ENCODE data around the gene EPHA4.

The EPHA4 gene

DNA sequence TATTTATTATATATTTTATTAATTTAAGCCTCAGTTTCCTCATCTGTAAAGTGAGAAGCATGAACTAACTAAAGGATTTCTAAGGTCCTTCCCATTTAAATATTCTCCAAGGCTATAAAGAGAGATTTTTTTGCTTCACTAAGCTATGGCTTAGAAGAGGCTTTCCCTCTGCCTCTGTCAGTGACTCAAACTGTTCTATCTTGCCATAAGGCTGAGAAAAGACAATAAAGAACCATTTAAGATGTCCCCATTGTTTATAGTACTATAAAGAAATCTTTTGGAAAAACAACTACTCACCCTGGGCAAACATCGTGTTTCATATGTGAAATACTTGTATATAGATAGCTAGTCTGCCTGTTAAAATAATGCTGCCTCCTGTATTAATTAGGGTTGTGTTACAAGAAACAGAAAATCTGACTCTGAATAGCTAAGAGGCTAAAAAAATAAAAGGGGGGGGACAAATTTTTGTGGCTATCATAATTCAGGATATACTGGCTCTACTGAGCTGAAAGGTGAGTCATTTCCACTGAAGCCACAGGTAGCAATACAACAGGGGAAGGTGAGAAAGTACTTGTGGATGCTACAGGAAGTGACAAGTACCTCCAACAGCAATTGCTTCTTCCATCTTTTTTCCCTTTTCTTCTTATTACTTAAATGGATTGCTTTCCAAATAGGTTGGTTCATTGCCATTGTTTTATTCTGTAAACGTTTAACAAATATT lies 25.4 kb downstream of the EPHA4 start:
- no peak for DNase-seq (ENCODE audit: low read depth in 2 of 3, low spot score in 1 of 3)

DNA sequence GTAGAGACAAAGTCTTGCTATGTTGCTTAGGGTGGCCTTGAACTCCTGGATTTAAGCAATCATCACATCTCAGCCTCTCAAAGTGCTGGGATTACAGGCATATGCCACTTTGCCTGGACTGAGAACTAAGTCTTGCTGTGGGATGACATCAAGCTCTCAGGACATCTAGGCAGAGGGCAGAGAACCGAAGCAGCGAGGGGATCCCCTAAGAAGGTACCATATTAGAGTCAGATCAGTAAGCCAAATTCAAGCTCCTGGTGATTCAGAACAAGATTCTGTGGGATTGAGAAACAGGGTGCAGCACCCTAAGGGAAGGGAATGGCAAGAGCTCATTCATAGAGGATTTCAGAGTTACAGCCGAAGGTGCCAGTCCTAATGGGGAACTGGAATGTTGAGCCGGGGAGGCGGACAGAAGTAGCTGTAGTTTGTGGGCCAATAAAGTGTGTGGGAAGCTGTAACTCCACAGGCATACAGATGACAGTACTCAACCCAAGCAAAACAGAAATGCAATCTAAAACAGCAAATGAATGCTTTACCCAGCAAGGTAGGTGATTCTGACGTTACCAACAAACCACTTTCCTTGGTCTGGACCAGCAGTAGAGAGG lies 30.9 kb downstream of the EPHA4 start:
- DNase-seq (ENCODE audit: low read depth in 2 of 3, low spot score in 1 of 3), result no peak

GRCh38 chr2:221539246-221539645 lies 32.9 kb downstream of the EPHA4 start:
- DNase-seq (ENCODE audit: low read depth in 2 of 3, low spot score in 1 of 3), result no peak

DNA sequence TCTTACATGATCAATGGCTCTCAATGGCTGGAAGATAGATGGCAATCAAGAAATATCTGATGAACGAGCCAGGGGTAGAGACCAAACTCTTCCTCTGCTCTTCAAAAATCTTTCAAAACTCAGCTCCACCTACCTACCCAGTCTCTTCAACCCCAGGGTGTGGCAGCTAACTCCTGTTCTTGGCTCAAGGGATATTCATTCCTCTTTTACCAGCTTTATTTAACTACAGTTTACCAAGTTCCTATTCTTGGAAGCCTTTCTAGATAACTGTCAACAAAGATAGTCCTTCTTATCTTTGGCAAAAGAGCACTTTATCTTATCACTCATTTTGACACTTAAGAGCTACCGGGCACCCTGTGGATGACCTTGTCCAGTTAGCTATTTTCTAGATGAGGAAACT lies 36.3 kb downstream of the EPHA4 start:
- DNase-seq (ENCODE audit: low read depth in 2 of 3, low spot score in 1 of 3), result no peak

DNA sequence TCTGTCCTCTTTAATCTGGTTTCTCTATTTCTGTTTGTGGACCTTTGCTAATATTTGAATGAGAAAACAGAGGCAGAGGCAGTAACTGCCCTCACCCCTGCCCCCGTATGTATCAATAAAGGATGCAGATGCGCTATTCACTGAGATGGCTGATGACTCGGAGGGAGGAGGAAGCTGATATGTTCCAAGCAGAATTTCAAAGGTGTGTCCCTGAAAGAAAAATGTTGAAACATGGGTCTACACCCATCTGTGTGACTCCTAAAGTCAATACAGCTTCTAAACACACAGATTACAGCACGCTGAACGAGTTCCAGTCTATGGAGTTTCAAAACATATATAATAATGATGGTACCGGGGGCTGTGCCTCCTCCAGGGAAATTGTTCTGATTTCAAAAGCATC lies 38.8 kb downstream of the EPHA4 start:
- DNase-seq (ENCODE audit: low read depth in 2 of 3, low spot score in 1 of 3), result no peak

DNA sequence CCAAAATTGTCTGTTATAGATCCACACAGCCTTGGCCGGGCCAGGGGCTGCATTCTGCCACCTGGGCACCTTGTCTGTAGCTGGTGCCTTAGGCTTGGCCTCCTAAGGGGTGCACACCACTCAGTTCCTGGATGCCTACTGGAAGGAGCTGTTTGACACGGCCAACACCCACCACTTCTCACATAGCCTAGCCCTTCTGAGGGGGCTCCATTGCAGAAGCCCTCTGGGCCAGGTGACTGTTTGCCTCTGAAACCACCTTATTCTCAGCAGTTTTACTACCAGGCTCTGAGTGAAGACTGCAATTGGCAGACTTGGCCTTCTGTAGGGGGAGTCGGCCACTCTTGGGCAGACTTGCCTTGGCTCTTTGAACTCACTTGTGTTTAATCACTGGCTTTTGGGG lies 39.5 kb downstream of the EPHA4 start:
- DNase-seq (ENCODE audit: low read depth in 2 of 3, low spot score in 1 of 3), result no peak

DNA sequence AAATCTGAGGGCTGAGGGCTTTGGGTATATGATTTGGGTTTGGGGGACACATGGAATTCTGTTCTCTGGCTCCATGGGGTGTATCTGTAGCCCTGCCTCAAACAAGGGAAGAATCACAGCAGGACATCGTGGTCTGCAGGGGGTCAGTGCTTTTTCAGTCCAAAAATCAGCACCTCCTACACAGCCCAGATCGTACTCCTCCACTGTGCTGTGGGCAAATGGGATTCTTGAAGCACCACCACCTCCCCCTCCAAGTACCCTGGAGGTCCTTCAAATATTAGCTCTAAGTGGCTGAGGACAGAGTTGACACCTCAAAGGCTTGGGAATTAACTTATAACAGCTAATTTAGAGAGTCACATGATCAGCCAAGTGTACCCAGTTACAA lies 41.5 kb downstream of the EPHA4 start:
- DNase-seq (ENCODE audit: low read depth in 2 of 3, low spot score in 1 of 3), result no peak

DNA sequence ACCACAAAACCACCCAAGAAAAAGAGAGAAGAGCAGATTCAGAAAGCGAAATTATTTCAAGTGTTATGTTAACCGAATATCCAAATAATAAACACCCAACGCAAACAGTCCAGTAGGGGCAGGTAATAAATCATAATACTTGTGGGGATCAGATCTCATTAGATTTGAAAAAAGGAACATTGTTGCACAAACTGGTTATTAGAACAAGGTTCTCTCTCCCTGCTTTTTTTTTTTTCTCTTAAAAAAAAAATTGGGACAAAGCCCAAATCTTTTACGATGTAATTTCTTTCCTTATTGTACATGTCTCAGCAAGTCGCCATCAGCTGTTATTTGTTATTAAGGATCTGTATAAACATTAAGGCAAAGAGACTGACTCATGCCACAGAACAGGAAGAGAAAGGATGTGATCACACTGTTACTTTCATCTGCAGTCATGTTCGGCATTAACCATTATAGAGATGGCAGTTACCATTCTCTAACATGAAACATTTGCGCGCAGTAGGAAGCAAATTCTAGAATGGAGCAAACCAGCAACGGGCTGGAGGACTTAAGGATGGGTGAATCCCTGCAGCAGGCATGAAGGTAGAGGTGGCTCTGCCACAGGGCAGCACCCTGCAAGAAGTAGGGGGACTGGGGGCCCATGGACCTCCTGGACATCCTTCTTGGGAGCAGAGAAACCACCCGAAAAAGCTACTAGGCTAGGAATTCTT lies 42.0 kb downstream of the EPHA4 start:
- DNase-seq (ENCODE audit: low read depth in 2 of 3, low spot score in 1 of 3), result no peak

DNA sequence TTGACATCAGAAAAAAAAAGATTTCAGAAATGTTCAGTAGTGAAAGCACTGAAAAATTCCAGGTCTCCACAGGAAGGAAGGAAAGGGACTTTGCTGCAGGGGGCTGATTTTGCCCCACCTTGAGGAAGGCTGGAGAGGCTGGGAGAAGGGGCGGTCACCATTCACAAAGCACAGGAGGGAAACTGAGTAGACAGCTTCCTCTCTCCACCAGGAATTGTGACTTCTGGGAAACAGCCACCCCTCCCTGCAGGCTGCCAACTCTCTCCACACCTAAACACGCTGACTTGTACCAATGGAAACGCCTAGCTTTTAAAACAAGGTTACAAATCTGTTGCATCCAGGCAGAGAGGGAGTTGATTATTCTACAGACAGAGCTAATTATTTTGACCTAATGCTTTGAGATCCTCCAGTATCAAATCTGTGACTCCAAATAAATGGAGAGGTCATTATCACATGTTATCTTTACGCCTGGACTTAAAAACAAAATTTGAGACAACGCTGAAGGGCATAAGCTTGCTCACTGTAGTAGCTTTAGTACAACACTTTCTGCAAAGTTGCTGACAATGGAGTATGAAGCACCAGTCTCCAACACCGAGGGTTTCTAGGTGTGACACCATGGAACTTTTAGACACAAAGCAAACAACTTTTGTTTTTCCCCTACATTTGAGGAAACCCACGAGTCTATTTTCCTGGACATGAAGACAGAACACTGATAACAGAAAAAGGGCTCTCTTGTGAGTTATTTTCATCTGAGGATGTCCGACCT lies 42.7 kb downstream of the EPHA4 start:
- no peak for DNase-seq (ENCODE audit: low read depth in 2 of 3, low spot score in 1 of 3)

DNA sequence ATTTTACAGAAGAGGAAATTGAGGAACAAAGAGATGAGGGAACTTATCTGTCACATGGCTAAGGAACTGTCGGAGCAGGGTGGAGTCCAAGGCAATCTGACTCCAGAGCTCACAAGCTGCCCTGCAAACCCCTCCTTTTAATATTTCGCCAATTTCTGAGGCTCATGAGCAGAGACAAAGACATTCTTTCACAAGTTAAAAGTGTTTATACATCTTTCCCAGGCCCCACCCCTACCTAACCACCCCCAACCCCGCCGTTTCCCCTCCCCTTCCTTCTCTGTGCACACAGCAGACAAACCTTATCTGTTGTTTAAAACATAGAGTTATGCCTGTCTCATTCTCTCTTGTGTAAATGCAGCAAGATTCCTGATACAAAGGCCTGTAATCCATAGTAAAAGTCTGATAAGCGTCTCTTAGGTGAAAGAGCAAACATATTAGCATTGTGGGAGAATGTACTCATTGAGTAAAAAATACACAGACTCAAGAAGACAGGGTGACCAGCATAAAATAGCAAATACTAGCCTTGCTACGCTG lies 44.3 kb downstream of the EPHA4 start:
- no peak for DNase-seq (ENCODE audit: low read depth in 2 of 3, low spot score in 1 of 3)

DNA sequence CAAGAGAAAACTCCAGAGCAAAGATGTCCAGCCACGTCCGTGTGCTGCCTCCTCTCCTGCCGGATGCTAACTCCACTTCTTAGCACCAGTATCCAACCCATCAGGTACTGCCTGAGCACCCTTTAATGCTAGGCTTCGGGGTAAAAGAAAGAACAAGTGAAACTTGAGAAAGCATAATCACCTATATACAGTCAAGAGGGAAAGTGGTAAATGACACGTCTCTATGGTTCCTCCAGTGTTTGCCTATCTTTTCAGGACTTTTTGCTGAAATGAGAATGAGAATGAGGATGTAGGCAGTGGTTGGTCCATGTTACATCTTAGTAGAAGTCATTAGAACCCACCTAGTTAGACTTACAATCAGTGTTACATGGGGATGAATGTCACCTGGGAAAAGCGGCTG lies 47.9 kb downstream of the EPHA4 start:
- no peak for DNase-seq (ENCODE audit: low read depth in 2 of 3, low spot score in 1 of 3)

DNA sequence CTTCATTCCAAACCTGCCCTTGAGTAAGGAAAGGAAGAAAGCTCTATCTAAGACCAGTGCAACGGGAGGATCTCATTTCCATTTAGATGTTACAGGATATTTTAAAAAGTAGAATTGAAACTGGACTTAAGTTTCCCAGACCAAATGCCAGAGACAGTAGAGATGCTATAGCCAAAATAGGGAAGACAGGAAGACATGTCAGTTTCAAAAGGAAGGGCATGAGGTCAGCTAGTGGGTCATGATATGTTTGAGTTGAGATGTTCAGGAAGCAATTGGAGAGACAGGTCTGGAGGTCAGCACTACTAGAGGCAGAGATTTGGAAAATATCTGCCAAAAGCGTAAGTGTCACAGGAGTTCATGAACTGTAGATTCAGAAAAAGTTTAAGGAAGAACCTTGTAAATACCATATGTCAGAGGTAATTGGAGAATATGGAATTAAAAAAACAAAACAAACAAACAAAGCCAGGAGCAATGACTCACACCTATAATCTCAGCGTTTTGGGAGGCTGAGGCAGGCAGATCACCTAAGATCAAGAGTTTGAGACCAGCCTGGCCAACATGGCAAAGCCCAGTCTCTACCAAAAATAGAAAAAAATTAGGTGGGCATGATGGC lies 50.8 kb downstream of the EPHA4 start:
- no peak for DNase-seq (ENCODE audit: low read depth in 2 of 3, low spot score in 1 of 3)

GRCh38 chr2:221518935-221519625 lies 53.0 kb downstream of the EPHA4 start:
- no peak for DNase-seq (ENCODE audit: low read depth in 2 of 3, low spot score in 1 of 3)

GRCh38 chr2:221518201-221518934 lies 53.7 kb downstream of the EPHA4 start:
- no peak for DNase-seq (ENCODE audit: low read depth in 2 of 3, low spot score in 1 of 3)

DNA sequence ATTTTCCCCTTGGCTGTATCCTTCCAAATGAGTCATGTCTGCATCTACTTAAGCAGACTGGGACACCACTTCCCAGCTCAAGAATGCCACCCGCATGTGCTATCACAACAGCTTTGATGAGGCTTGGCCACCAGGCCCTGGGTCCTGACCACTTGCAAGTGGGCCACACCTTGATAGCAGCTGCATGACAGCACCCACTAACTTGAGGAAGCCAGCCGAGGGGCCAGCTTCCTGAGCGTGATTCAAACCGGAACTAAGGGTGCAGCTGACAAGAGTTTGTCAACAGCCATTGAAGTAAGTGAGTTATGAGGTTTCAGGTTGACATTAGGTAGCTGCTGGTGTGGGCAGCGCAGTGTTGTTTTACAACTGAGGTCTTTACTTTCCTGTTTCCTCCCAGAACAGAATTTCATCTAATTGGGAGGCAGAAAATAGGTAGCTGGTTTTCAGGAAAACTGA lies 54.4 kb downstream of the EPHA4 start:
- DNase-seq (ENCODE audit: low read depth in 2 of 3, low spot score in 1 of 3), result peak; percentile 43 to 57 (median 54)

DNA sequence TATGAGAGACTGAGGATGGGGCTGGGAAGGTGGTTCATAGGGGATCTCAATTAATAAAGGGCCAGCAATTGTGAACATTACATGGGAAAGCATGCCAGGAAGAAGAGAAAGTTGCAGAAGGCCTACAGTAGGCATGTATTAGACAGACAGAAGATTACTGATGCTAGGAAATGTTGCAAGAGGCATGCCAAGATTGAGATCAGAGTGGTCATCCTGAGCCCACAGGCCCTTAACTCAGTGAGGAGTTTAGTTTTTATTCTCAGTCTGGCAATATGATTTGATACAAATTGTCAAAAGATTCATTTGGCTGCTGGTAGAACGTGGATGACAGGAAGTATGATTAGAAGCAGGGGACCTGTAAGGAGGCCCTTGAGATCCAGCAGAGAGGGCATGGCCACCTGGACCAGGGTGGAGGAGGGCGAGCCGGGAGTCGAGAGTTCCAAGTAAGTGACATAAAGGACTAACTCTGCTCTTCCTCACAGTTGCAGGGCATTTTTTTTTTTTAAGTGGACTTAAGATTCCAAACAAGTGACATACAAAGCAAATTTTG lies 54.9 kb downstream of the EPHA4 start:
- no peak for DNase-seq (ENCODE audit: low read depth in 2 of 3, low spot score in 1 of 3)

GRCh38 chr2:221515864-221516263 lies 56.2 kb downstream of the EPHA4 start:
- DNase-seq (ENCODE audit: low read depth in 2 of 3, low spot score in 1 of 3), result no peak

DNA sequence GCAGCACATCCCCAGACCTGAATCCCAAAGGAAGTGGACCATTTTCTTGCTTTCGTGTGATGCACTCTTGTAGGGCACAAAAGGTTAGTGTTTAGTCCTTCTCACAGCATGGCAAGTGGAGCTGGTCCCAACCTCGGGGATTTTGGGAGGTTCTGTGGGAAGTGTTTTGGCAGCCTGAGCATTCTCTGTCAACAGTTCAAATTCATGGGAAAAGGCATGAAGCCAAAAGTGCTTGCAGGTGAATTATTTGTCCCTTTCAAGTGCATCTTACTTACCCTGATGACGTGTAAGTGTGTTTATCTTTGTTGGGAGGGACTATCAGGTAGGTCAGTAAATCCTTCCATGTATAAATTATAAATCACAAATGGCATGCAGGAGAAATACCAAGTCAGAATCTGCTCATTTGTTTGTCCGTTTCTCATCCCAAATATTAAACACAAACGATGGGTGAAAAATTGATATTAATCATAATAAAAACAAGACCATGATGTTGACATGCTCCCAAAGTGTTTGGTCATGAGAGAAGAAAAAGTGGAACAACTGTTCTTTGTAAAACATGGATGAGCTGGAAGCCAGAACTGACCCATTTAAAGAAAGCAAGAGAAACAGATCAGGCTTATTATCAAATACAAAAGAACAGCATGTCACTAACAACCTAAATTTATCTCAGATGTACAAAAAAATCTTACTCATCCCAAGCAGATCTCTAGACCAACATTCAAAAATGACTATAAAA lies 57.6 kb downstream of the EPHA4 start:
- no peak for DNase-seq (ENCODE audit: low read depth in 2 of 3, low spot score in 1 of 3)

- DNase-seq (ENCODE audit: low read depth in 2 of 3, low spot score in 1 of 3), result no peak
These were observed 58.9 kb downstream of the EPHA4 start for GRCh38 chr2:221513232-221513631.
